ENCODE data around the gene RAP1A.

DNA sequence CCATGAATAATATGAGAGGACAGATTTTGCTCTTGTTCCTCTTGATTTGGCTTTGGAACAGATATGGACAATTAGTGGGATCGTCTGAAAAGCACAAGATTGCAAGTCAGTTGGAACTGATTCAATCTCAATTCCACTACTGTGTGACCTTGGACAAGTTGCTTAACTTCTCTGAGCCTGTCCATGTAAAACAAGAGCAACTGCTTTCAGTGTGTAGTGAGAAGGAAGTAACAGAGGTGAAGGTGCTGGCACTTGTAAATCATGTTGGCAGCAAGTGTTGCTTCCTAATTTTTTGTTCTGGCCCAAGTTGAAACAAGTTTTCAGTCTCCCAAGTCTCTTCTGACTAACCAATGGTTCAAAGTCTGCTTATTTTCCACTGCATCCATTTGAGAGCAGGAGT is 104.3 kb downstream of the RAP1A start:
- TF ChIP-seq, protein P1, sequence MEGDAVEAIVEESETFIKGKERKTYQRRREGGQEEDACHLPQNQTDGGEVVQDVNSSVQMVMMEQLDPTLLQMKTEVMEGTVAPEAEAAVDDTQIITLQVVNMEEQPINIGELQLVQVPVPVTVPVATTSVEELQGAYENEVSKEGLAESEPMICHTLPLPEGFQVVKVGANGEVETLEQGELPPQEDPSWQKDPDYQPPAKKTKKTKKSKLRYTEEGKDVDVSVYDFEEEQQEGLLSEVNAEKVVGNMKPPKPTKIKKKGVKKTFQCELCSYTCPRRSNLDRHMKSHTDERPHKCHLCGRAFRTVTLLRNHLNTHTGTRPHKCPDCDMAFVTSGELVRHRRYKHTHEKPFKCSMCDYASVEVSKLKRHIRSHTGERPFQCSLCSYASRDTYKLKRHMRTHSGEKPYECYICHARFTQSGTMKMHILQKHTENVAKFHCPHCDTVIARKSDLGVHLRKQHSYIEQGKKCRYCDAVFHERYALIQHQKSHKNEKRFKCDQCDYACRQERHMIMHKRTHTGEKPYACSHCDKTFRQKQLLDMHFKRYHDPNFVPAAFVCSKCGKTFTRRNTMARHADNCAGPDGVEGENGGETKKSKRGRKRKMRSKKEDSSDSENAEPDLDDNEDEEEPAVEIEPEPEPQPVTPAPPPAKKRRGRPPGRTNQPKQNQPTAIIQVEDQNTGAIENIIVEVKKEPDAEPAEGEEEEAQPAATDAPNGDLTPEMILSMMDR (IDR thresholded peaks at IDR 0.05 in 4 of 5, conservative IDR thresholded peaks at IDR 0.05 in 1 of 5), result no peak
- TF ChIP-seq POLR2A (IDR thresholded peaks at IDR 0.05), result no peak

Data from gastrocnemius medialis (tissue), 4 donors.